ENCODE results near the gene CSAG2. TPM values are rescaled to one million over a fixed set of nuclear protein-coding genes. Genes with fewer than 3 reads are reported as not detected.
"Not testable (repeated sequence)": the region's sequence is repeated elsewhere in the genome, so short reads cannot be mapped to it uniquely, and the experiment has no call there.

The CSAG2 gene
- total and polyA plus RNA-seq, 2 donors, result 0.52 TPM; not detected in 1

- H3K4me3 ChIP-seq (ENCODE audit: low read length in 2 of 2), result no peak within 1 kb of the TSS
- H3K4me1 ChIP-seq (ENCODE audit: control insufficient read depth in 2 of 2, insufficient read depth in 2 of 2, low read length in 2 of 2), result no peaks in the 10 kb centered on the region
- DNase-seq (ENCODE audit: low read depth in 6 of 9, low spot score in 9 of 9), result no peak
- WGBS, result 96% methylated on average over 19 of the region's 21 CpGs
- H3K9me3 ChIP-seq (ENCODE audit: control insufficient read depth in 2 of 2, insufficient read depth in 1 of 2, low read length in 1 of 2), result no peaks in the 10 kb centered on the region
- H3K36me3 ChIP-seq (ENCODE audit: control insufficient read depth in 2 of 2, insufficient read depth in 2 of 2, low read length in 1 of 2), result no peaks in the 10 kb centered on the region
- H3K27ac ChIP-seq (ENCODE audit: low read depth in 1 of 2, low read length in 1 of 2), result no peak within 1 kb of the TSS
- no peaks in the 10 kb centered on the region for H3K27me3 ChIP-seq (ENCODE audit: control insufficient read depth in 2 of 2, insufficient read depth in 1 of 2, low read length in 1 of 2)
These were observed 24.3 kb upstream of the CSAG2 start, which contains the start of the genes CSAG1 and MAGEA12 for GRCh38 chrX:152733261-152733975. TSS of gene CSAG1 (minus strand) at chrX:152733721. CDS start at chrX:152732460, 1,261 bp downstream. TSS of gene MAGEA12 (plus strand) at chrX:152733757. CDS start at chrX:152736162, 2,405 bp downstream.

GRCh38 chrX:152725409-152725808, 16.3 kb upstream of the CSAG2 start:
- no peaks in the 10 kb centered on the region for H3K9me3 ChIP-seq (ENCODE audit: control insufficient read depth in 2 of 2, insufficient read depth in 1 of 2, low read length in 1 of 2)
- H3K4me1 ChIP-seq (ENCODE audit: control insufficient read depth in 2 of 2, insufficient read depth in 2 of 2, low read length in 2 of 2), result no peaks in the 10 kb centered on the region
- H3K4me3 ChIP-seq (ENCODE audit: low read length in 2 of 2), result no peak overlapping the region
- H3K36me3 ChIP-seq (ENCODE audit: control insufficient read depth in 2 of 2, insufficient read depth in 2 of 2, low read length in 1 of 2), result no peaks in the 10 kb centered on the region
- no peak overlapping the region for H3K27ac ChIP-seq (ENCODE audit: low read depth in 1 of 2, low read length in 1 of 2)
- WGBS, result 83% methylated on average over 7 of the region's 7 CpGs
- DNase-seq (ENCODE audit: low read depth in 6 of 9, low spot score in 9 of 9), result no peak
- H3K27me3 ChIP-seq (ENCODE audit: control insufficient read depth in 2 of 2, insufficient read depth in 1 of 2, low read length in 1 of 2), result no peaks in the 10 kb centered on the region

DNA sequence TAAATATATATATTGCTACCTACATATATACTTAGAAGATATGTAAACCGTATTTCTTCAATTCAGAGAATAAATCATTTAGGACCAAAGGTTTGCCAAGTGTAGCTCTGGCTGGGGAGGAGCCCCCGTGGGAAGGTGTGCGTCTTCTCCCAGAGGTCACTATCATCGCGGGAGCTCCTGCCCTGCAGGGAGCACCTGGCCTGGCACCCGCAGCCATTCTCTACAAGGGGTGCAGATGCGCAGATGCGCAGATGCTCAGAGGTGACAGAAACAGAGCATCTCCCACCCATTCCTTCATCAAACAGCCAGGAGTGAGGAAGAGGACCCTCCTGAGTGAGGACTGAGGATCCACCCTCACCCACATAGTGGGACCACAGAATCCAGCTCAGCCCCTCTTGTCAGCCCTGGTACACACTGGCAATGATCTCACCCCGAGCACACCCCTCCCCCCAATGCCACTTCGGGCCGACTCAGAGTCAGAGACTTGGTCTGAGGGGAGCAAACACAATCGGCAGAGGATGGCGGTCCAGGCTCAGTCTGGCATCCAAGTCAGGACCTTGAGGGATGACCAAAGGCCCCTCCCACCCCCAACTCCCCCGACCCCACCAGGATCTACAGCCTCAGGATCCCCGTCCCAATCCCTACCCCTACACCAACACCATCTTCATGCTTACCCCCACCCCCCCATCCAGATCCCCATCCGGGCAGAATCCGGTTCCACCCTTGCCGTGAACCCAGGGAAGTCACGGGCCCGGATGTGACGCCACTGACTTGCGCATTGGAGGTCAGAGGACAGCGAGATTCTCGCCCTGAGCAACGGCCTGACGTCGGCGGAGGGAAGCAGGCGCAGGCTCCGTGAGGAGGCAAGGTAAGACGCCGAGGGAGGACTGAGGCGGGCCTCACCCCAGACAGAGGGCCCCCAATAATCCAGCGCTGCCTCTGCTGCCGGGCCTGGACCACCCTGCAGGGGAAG, 5.0 kb upstream of the CSAG2 start, which contains the start of gene MAGEA2B:
TSS of gene MAGEA2B (plus strand) at position 814 of the 973 bp plus-strand sequence. CDS start 2,479 bp downstream, outside the sequence.
- not testable (repeated sequence) for H3K27ac ChIP-seq (ENCODE audit: low read depth in 1 of 2, low read length in 1 of 2); H3K36me3 ChIP-seq (ENCODE audit: control insufficient read depth in 2 of 2, insufficient read depth in 2 of 2, low read length in 1 of 2); H3K4me3 ChIP-seq (ENCODE audit: low read length in 2 of 2); H3K4me1 ChIP-seq (ENCODE audit: control insufficient read depth in 2 of 2, insufficient read depth in 2 of 2, low read length in 2 of 2); H3K27me3 ChIP-seq (ENCODE audit: control insufficient read depth in 2 of 2, insufficient read depth in 1 of 2, low read length in 1 of 2); H3K9me3 ChIP-seq (ENCODE audit: control insufficient read depth in 2 of 2, insufficient read depth in 1 of 2, low read length in 1 of 2); DNase-seq (ENCODE audit: low read depth in 6 of 9, low spot score in 9 of 9)
- no CpG with 5 or more reads among the region's 35 CpGs for WGBS

DNA sequence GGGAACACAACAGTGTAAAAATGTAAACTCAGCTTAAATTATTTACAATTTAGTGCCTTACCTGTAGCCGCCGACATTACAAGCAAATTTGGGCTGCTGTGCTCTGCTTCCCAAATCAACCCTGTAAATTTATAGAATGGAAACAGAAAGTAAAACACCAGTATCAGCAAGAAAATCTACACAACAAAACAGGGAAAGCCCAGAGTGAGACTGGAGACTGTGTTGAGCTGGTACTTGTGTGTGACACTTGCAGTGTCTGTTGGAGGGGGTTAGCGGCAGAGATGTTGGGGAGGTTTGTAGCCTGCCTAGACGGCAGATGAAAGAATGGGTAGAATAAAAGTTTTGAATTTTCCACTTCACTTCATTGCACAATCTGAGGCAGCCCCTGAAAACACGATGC, 4.1 kb upstream of the CSAG2 start:
- not testable (repeated sequence) for H3K4me3 ChIP-seq (ENCODE audit: low read length in 2 of 2); H3K27ac ChIP-seq (ENCODE audit: low read depth in 1 of 2, low read length in 1 of 2); H3K36me3 ChIP-seq (ENCODE audit: control insufficient read depth in 2 of 2, insufficient read depth in 2 of 2, low read length in 1 of 2); H3K27me3 ChIP-seq (ENCODE audit: control insufficient read depth in 2 of 2, insufficient read depth in 1 of 2, low read length in 1 of 2); H3K4me1 ChIP-seq (ENCODE audit: control insufficient read depth in 2 of 2, insufficient read depth in 2 of 2, low read length in 2 of 2); H3K9me3 ChIP-seq (ENCODE audit: control insufficient read depth in 2 of 2, insufficient read depth in 1 of 2, low read length in 1 of 2); DNase-seq (ENCODE audit: low read depth in 6 of 9, low spot score in 9 of 9)
- WGBS, result no CpG with 5 or more reads among the region's 5 CpGs

GRCh38 chrX:152706500-152706899, 2.6 kb downstream of the CSAG2 start:
- not testable (repeated sequence) for H3K36me3 ChIP-seq (ENCODE audit: control insufficient read depth in 2 of 2, insufficient read depth in 2 of 2, low read length in 1 of 2); H3K27ac ChIP-seq (ENCODE audit: low read depth in 1 of 2, low read length in 1 of 2); DNase-seq (ENCODE audit: low read depth in 6 of 9, low spot score in 9 of 9); H3K4me3 ChIP-seq (ENCODE audit: low read length in 2 of 2); H3K9me3 ChIP-seq (ENCODE audit: control insufficient read depth in 2 of 2, insufficient read depth in 1 of 2, low read length in 1 of 2); H3K27me3 ChIP-seq (ENCODE audit: control insufficient read depth in 2 of 2, insufficient read depth in 1 of 2, low read length in 1 of 2); H3K4me1 ChIP-seq (ENCODE audit: control insufficient read depth in 2 of 2, insufficient read depth in 2 of 2, low read length in 2 of 2)
- 91% methylated on average over 3 of the region's 7 CpGs for WGBS

- H3K9me3 ChIP-seq (ENCODE audit: control insufficient read depth in 2 of 2, insufficient read depth in 1 of 2, low read length in 1 of 2), result not testable (repeated sequence)
These were observed 8.7 kb downstream of the CSAG2 start for GRCh38 chrX:152700390-152700789.

GRCh38 chrX:152697952-152698931, 10.8 kb downstream of the CSAG2 start, which contains the start of gene MAGEA3:
TSS of gene MAGEA3 (plus strand) at chrX:152698794. CDS start at chrX:152700833, 2,039 bp downstream.
- not testable (repeated sequence) for DNase-seq (ENCODE audit: low read depth in 6 of 9, low spot score in 9 of 9); H3K4me1 ChIP-seq (ENCODE audit: control insufficient read depth in 2 of 2, insufficient read depth in 2 of 2, low read length in 2 of 2); H3K9me3 ChIP-seq (ENCODE audit: control insufficient read depth in 2 of 2, insufficient read depth in 1 of 2, low read length in 1 of 2); H3K36me3 ChIP-seq (ENCODE audit: control insufficient read depth in 2 of 2, insufficient read depth in 2 of 2, low read length in 1 of 2); H3K4me3 ChIP-seq (ENCODE audit: low read length in 2 of 2); H3K27ac ChIP-seq (ENCODE audit: low read depth in 1 of 2, low read length in 1 of 2); H3K27me3 ChIP-seq (ENCODE audit: control insufficient read depth in 2 of 2, insufficient read depth in 1 of 2, low read length in 1 of 2)
- 96% methylated on average over 6 of the region's 34 CpGs for WGBS

More at GRCh38 chrX:152700390-152700789, 8.7 kb downstream of the CSAG2 start:
- not testable (repeated sequence) for H3K36me3 ChIP-seq (ENCODE audit: control insufficient read depth in 2 of 2, insufficient read depth in 2 of 2, low read length in 1 of 2); H3K4me1 ChIP-seq (ENCODE audit: control insufficient read depth in 2 of 2, insufficient read depth in 2 of 2, low read length in 2 of 2); H3K27me3 ChIP-seq (ENCODE audit: control insufficient read depth in 2 of 2, insufficient read depth in 1 of 2, low read length in 1 of 2); H3K27ac ChIP-seq (ENCODE audit: low read depth in 1 of 2, low read length in 1 of 2); DNase-seq (ENCODE audit: low read depth in 6 of 9, low spot score in 9 of 9); H3K4me3 ChIP-seq (ENCODE audit: low read length in 2 of 2)
- 95% methylated on average over 4 of the region's 5 CpGs for WGBS

- H3K4me3 ChIP-seq (ENCODE audit: low read length in 2 of 2); DNase-seq (ENCODE audit: low read depth in 6 of 9, low spot score in 9 of 9); H3K27ac ChIP-seq (ENCODE audit: low read depth in 1 of 2, low read length in 1 of 2); H3K4me1 ChIP-seq (ENCODE audit: control insufficient read depth in 2 of 2, insufficient read depth in 2 of 2, low read length in 2 of 2); H3K9me3 ChIP-seq (ENCODE audit: control insufficient read depth in 2 of 2, insufficient read depth in 1 of 2, low read length in 1 of 2); H3K36me3 ChIP-seq (ENCODE audit: control insufficient read depth in 2 of 2, insufficient read depth in 2 of 2, low read length in 1 of 2); H3K27me3 ChIP-seq (ENCODE audit: control insufficient read depth in 2 of 2, insufficient read depth in 1 of 2, low read length in 1 of 2): not testable (repeated sequence)
- WGBS, result no CpG with 5 or more reads among the region's 3 CpGs
These were observed 28.1 kb downstream of the CSAG2 start for GRCh38 chrX:152681012-152681411.
